Amygdala (tissue), 56 donors: ENCODE results near the gene WFIKKN1.

Experiments
- DNase-seq, 56 donors: peaks; one replicate each; lab custom pipeline; 2025; lab: John Stamatoyannopoulos, UW

WFIKKN1 gene

GRCh38 chr16:621526-622105, 9.2 kb upstream of the WFIKKN1 start:
- DNase-seq: peak in 7 of 56 donors; percentile 9 to 42 (median 37)

DNA sequence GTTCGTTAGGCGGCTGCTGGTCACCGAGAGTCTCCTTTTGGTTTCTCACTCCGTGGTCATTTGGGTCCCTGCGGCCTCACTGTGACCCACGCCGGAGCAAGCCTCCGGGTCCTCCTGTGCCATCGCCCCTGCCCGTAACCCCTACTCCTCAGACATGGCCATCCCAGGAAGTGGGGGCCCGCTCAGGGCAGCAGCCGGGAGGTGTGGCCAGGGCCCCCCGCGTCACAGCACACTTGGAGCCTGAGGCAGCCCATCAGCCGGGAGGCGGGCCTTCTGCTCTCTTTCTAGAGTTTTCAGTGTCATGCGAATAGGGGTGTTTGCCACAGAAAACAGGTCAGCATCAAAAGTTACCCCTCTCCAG, 7.9 kb upstream of the WFIKKN1 start:
- no peak for DNase-seq

DNA sequence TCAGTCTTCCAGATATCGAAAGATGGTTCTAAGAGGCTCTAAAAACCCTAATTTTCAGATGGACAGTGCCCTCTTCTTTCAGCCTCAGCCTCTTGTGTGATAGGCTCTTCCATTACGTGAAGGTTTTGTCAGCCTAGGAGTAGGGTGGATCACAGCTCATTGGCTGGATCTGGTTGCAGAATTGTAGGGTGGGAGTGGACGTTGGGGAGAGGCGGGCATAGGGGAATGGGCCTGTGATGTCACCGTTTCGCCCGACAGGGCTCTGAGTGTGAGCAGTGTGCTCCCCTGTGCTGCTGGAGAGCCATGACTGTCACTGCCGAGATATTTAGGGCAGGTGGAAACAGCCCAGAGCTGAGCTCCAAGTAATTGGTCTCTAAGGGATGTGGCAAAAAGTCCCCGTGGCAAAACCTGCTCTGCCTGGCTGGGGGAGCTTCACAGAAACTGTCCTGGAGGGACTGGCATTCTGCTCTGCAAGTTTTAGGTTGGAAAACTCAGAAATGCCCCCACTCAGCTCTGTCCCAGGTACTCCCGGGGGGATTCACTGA, 6.2 kb upstream of the WFIKKN1 start:
- no peak for DNase-seq

DNA sequence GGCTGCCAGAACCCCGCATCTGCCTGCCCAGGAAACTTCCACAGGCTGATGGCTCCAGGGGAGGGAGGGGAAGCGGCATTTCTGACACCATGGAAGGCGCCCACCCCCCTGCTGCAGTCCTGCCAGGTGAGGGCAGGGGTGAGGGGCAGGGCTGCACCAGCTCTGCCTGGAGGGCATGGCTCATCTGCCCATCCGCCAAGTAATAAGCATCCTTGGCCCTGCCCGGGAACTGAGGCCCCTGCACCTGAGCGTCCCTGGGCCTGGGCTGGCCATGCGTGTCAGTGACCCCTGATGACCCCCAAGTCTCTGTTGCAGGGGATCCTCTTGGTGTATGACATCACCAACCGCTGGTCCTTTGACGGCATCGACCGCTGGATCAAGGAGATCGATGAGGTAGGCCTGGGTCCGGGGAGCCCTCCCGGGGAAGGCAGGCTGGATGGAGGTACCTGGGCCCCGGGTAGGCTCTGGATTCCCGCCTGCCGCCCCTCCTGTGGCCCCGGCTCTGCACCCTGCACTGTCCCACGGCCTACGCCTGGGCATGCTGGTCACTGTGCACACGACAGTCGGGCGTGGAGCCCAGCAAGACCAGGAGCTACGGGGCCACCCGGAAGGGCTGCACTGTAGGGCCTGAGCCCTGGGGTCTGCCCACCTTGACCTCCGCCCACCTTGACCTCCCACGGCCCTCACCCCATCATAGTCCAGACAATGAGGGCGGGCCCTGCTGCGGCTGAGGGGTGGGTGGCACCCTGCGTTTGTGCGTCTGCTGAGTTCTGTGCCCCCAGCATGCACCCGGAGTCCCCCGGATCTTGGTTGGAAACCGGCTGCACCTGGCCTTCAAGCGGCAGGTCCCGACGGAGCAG, 5.4 kb upstream of the WFIKKN1 start:
- no peak for DNase-seq

DNA sequence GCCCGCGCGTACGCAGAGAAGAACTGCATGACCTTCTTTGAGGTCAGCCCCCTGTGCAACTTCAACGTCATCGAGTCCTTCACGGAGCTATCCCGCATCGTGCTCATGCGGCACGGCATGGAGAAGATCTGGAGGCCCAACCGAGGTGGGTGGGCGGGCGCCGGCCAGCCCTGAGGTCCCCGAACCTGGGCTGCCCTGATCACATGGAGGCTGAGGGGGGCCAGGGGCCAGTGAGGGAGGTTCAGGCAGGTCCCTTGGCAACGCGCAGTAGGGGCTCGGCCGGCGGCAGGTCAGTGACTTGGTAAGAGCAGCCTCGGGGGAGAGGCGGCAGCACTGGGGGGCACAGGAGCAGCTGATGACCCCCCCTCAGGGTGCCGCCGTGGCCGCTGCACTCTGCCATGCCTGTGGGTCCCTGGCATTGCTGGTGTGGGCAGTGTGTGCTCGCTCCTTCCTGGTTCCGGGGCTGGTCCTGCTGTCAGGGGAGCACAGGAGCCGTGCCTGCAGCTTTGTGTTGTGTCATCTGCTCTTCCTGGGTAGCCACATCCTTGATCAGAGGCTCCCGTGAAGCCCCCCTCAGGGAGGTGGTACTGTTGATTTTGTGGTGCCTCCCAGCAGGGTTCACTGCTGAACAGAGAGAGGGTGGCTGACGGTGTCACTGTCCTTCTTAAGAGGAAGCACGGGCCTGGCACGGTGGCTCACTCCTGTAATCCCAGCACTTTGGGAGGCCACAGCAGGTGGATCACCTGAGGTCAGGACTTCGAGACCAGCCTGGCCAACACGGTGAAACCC, 4.6 kb upstream of the WFIKKN1 start:
- no peak for DNase-seq

DNA sequence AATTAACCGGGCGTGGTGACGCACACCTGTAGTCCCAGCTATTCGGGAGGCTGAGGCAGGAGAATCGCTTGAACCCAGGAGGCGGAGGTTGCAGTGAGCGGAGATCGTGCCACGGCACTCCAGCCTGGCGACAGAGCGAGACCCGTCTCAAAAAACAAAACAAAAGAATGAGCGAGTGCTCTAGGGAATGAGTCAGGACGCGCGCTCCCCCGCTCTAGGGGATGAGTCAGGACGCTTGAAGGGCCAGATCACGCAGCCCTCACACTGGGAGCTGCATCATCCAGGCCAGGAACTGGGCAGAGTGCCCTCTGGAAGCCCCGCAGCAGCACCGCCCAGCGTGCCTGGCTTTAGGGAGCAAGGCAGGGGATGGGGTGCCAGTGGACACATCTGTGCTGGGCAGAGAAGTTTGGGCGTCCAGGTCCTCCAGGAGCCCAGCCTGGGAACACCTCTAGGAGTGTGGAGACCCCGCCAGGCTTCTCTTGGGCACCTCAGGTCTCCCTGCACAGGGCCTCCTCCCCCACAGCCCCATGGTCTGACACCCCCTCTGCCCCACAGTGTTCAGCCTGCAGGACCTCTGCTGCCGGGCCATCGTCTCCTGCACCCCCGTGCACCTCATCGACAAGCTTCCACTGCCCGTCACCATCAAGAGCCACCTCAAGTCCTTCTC, 3.9 kb upstream of the WFIKKN1 start:
- peak in 11 of 56 donors; percentile 12 to 35 (median 18) for DNase-seq

DNA sequence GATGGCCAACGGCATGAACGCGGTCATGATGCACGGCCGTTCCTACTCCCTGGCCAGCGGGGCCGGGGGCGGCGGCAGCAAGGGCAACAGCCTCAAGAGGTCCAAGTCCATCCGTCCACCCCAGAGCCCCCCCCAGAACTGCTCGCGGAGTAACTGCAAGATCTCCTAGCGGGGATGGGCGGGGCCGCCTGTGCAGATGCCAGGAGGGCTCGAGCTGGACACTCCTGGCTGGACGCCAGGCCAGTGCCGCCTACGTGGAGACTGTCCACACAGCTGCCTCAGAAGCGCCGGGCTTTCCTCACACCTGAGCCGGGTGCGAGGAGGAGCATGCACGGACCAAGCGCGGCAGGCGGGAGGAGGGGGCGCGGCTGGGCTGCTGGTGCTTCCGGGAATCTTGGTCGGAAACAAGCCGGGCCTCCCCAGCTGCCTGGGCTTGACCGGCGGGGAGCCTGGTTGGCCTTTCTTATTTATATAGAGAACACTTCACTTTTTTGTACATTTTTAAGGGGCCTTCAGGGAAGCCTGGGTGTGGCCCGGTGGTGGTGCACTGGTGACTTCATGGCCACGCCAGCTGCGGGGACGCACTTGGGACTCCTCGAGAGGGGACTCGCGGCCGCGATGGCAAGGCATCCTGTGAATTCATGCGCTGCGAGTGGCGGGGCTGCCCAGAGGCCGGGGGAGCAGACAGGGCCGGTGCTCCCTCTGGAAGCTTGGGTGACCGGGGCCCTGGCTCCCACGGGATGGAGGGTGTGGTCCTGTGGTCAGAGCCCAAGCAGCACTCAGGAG, 3.1 kb upstream of the WFIKKN1 start:
- peak in 1 of 56 donors; percentile 46 for DNase-seq

DNA sequence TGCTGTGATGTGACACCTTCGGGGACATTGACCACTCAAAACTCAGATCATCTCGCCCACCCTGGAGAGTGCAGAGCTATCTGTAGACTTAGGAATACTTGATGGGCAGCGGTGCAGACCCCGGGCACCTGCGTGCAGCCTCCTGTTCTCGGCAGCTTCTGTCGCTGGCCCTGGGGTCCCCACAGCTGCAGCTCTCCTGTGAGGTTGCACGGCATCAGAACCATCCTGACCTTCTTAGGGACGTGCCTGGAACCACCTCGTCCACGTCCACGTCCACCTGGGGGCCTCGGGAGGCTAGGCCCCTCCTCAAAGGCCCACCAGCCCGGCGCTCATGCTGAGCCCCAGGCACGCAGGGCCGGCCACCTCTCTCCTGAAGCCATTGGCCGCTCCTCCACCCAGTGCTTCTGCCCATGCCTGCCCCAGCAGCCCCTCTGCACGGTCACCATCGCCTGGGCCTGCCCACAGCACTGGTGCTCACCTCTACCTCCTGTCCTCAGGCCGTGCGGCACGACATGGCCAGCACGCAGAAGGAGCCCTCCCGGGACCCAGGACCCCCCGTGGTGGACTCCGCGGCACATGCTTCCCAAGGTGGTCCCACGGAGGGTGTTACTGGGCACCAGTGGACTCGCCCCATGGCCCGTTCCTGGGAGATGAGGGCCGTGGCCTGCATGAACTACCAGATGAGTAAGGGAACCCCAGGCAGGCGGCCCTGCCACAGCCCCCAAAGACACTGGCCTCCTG, 2.3 kb upstream of the WFIKKN1 start:
- DNase-seq: no peak

GRCh38 chr16:629185-629832, 1.5 kb upstream of the WFIKKN1 start:
- no peak for DNase-seq

- no peak for DNase-seq
These were observed 944 bp upstream of the WFIKKN1 start for GRCh38 chr16:629833-630248.

DNA sequence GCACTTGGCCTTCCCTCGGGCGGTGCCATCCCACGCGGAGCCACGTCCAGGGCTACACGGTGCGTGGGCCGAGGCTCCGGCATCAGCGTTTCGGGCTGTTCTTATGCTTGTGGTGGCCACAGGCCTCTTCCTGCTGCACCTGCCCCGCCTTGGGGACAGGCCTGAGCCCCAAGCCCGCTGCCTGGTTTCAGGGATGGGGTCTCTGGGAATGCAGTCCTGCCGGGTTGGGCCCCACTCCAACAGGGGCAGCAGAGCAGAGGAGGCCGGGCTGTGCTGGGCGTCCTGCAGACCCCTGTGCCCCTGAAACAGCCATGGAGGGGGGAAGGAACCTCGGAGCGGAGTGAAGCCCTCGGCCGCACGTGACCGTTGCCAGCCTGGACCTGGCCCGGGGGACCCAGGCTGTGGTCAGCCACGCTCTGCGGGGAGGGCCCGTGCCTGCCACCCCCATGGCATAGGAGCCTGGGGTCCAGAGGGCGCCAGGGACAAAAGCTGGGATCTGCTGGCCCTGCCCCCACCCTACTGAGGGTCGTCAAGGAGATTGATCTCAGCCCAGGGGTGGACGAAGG, 453 bp upstream of the WFIKKN1 start:
- DNase-seq: no peak

DNA sequence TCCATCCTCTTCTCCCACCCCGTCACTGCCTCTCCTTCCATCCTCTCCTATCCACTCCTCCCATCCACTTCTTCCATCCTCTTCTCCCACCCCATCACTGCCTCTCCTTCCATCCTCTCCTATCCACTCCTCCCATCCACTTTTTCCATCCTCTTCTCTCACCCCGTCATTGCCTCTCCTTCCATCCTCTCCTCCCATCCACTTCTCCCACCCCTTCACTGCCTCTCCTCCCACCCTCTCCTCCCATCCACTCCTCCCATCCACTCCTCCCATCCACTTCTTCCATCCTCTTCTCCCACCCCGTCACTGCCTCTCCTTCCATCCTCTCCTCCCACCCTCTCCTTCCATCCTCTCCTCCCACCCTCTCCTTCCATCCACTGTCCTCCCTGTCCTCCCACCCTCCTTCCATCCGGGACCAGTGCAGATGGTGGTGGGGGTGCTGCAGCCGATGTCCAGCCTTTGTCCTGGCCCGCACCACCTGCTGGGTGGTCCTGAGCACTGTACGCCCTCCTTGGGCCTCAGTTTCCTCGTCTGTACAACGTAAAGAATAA, 1.1 kb downstream of the WFIKKN1 start:
- DNase-seq: no peak

- no peak for DNase-seq
These were observed 1.9 kb downstream of the WFIKKN1 start for GRCh38 chr16:632486-633335.

DNA sequence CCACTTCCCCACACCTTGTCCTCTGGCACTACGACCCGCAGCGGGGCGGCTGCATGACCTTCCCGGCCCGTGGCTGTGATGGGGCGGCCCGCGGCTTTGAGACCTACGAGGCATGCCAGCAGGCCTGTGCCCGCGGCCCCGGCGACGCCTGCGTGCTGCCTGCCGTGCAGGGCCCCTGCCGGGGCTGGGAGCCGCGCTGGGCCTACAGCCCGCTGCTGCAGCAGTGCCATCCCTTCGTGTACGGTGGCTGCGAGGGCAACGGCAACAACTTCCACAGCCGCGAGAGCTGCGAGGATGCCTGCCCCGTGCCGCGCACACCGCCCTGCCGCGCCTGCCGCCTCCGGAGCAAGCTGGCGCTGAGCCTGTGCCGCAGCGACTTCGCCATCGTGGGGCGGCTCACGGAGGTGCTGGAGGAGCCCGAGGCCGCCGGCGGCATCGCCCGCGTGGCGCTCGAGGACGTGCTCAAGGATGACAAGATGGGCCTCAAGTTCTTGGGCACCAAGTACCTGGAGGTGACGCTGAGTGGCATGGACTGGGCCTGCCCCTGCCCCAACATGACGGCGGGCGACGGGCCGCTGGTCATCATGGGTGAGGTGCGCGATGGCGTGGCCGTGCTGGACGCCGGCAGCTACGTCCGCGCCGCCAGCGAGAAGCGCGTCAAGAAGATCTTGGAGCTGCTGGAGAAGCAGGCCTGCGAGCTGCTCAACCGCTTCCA, 2.7 kb downstream of the WFIKKN1 start:
- DNase-seq: no peak

- DNase-seq: no peak
These were observed 3.4 kb downstream of the WFIKKN1 start for GRCh38 chr16:634051-634670.

GRCh38 chr16:634996-635395, 4.2 kb downstream of the WFIKKN1 start:
- DNase-seq: peak in 1 of 56 donors; percentile 53
